Mesenchymal stem cell (in vitro differentiated cells and primary cell): ENCODE results near the gene TTC9C.

Experiments
- DNase-seq: peaks from one replicate; pipeline ENCODE4 v3.0.0-alpha.2; 2013
- H2AFZ ChIP-seq: one replicate; pipeline ENCODE4 v1.6.1; 2013; ENCODE audit warnings: low read depth, mild to moderate bottlenecking, control low read depth, inconsistent platforms, low read length, moderate library complexity
- H2AK5ac ChIP-seq: 2 replicates; pipeline ENCODE4 v1.6.1; 2013; ENCODE audit warnings: low read length, moderate library complexity, mild to moderate bottlenecking, inconsistent platforms; ENCODE audit not compliant: severe bottlenecking
- H2BK120ac ChIP-seq: one replicate; pipeline ENCODE4 v1.6.1; 2013; ENCODE audit warnings: low read depth, mild to moderate bottlenecking, inconsistent platforms, low read length, moderate library complexity
- H2BK12ac ChIP-seq, 2 experiments: one replicate each; pipeline ENCODE4 v1.6.1; 2013; ENCODE audit warnings: inconsistent platforms in 2 of 2, low read length in 2 of 2, mild to moderate bottlenecking in 2 of 2, moderate library complexity in 2 of 2, control low read depth in 1 of 2
- H2BK15ac ChIP-seq: one replicate; pipeline ENCODE4 v1.6.1; 2013; ENCODE audit warnings: mild to moderate bottlenecking, low read depth, inconsistent platforms; ENCODE audit not compliant: poor library complexity, severe bottlenecking
- H2BK5ac ChIP-seq: 2 replicates; pipeline ENCODE4 v1.6.1; 2013; ENCODE audit warnings: low read depth, mild to moderate bottlenecking, low read length, control low read depth, inconsistent platforms; ENCODE audit not compliant: poor library complexity, severe bottlenecking
- H3K14ac ChIP-seq, 2 experiments: one replicate each; pipeline ENCODE4 v1.6.1; 2013; ENCODE audit warnings: inconsistent platforms in 2 of 2, low read length in 2 of 2, control low read depth in 1 of 2, mild to moderate bottlenecking in 1 of 2, moderate library complexity in 1 of 2
- H3K18ac ChIP-seq, 2 experiments: one replicate each; pipeline ENCODE4 v1.6.1; 2013; ENCODE audit warnings: inconsistent platforms in 2 of 2, low read length in 2 of 2, control low read depth in 1 of 2, low read depth in 1 of 2, mild to moderate bottlenecking in 1 of 2
- H3K23ac ChIP-seq, 2 experiments: one replicate each; pipeline ENCODE4 v1.6.1; 2013; ENCODE audit warnings: inconsistent platforms in 2 of 2, low read length in 2 of 2, mild to moderate bottlenecking in 2 of 2, moderate library complexity in 2 of 2, control low read depth in 1 of 2
- H3K27ac ChIP-seq: 2 replicates; pipeline ENCODE4 v1.5.1; 2013; ENCODE audit warnings: mild to moderate bottlenecking, moderate library complexity, low read length, control low read depth, inconsistent platforms; ENCODE audit not compliant: poor library complexity, severe bottlenecking
- H3K27me3 ChIP-seq, 2 experiments: 2 replicates each; pipeline versions ENCODE4 v1.6.1 to v1.7.0; 2013; ENCODE audit warnings: low read length in 2 of 2, mild to moderate bottlenecking in 2 of 2, moderate library complexity in 2 of 2, control low read depth in 1 of 2, inconsistent platforms in 1 of 2; ENCODE audit not compliant: control insufficient read depth in 1 of 2, insufficient read depth in 1 of 2
- H3K36me3 ChIP-seq, 2 experiments: 2 replicates each; pipeline versions ENCODE4 v1.6.1 to v1.7.0; 2013; ENCODE audit warnings: low read length in 2 of 2, control low read depth in 1 of 2, inconsistent platforms in 1 of 2, low read depth in 1 of 2, mild to moderate bottlenecking in 1 of 2; ENCODE audit not compliant: insufficient read depth in 2 of 2, control insufficient read depth in 1 of 2
- H3K4ac ChIP-seq, 2 experiments: one replicate each; pipeline ENCODE4 v1.6.1; 2013; ENCODE audit warnings: inconsistent platforms in 2 of 2, low read length in 2 of 2, mild to moderate bottlenecking in 2 of 2, moderate library complexity in 2 of 2, control low read depth in 1 of 2, low read depth in 1 of 2
- H3K4me1 ChIP-seq: 2 replicates; pipeline ENCODE4 v1.6.1; 2013; ENCODE audit warnings: low read depth, low read length, control low read depth; ENCODE audit not compliant: control insufficient read depth, insufficient read depth
- H3K4me2 ChIP-seq: 2 replicates; pipeline ENCODE4 v1.6.1; 2013; ENCODE audit warnings: low read length, mild to moderate bottlenecking, inconsistent platforms; ENCODE audit not compliant: poor library complexity, severe bottlenecking
- H3K4me3 ChIP-seq, 2 experiments: 2 replicates each; pipeline versions ENCODE4 v1.5.1 to v1.7.0; 2013; ENCODE audit warnings: low read length in 2 of 2, mild to moderate bottlenecking in 2 of 2, control low read depth in 1 of 2, low read depth in 1 of 2; ENCODE audit not compliant: insufficient read depth in 1 of 2
- H3K79me1 ChIP-seq: replicated peaks from 2 replicates; pipeline ENCODE4 v1.6.1; 2013; ENCODE audit warnings: mild to moderate bottlenecking, control low read depth, low read length, inconsistent platforms; ENCODE audit not compliant: poor library complexity, severe bottlenecking
- H3K9ac ChIP-seq: 2 replicates; pipeline ENCODE4 v1.7.0; 2013; ENCODE audit warnings: mild to moderate bottlenecking, low read length, moderate library complexity
- H3K9me3 ChIP-seq: 2 replicates; pipeline ENCODE4 v1.7.0; 2013; ENCODE audit warnings: mild to moderate bottlenecking, low read length; ENCODE audit not compliant: control insufficient read depth
- H4K8ac ChIP-seq: one replicate; pipeline ENCODE4 v1.6.1; 2013; ENCODE audit warnings: inconsistent platforms, mild to moderate bottlenecking, low read length, moderate library complexity
- H4K91ac ChIP-seq: one replicate; pipeline ENCODE4 v1.6.1; 2013; ENCODE audit warnings: mild to moderate bottlenecking, low read length, inconsistent platforms
- WGBS: methylation state at CpG from one replicate; pipeline ENCODE4 v1.1.7; 2013; ENCODE audit warnings: mixed read lengths; 5-methylcytosine and 5-hydroxymethylcytosine counted together

Gene TTC9C

DNA sequence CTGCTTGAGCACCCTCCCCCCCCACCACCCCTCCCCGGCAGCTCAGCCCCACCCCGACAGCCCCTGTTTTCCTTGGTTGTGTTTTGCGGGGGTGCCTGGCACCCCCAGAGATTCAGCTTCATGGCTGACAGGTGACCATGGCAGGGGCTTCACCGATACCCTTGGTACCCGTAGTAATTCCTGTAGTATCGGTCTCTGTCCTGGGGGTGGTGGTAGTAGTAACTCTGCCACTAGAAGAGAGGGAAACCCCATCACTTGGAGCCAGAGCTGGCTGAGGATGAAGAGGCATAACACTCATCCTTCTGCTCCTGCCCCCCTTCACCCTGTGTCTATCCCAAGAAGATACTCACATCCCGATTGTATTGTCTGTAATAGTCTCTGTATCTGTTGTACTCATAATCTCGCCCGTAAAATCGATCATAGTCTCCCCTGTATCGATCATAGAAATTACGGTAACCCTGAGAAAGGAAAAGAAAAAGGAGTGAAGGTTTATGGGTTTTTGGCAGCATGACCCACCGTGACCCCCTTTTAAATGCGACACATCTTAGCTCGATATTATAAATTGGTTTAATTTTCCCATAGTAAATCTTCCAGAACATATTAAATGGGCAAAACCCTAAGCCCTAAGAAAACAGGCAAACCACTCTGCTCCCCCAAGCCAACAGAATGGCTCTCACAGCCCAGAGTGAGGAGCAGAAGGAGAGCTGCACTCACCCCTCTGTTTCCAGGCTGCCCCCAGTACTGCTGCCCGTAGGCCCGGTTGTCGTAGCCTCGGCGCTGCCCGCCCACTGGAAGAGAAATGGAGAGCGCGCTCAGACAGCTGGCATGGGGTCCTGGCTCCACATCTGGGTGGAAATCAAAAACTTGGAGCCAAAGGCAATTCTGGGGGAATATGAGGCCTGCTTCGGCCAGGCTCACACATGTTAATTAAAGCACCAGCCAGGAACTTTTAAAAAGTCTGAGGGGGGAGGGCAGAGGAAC is 12.8 kb upstream of the TTC9C start:
- H3K27ac ChIP-seq = no peak overlapping the region
- DNase-seq = no peak
- H3K9ac ChIP-seq = no peak overlapping the region

DNA sequence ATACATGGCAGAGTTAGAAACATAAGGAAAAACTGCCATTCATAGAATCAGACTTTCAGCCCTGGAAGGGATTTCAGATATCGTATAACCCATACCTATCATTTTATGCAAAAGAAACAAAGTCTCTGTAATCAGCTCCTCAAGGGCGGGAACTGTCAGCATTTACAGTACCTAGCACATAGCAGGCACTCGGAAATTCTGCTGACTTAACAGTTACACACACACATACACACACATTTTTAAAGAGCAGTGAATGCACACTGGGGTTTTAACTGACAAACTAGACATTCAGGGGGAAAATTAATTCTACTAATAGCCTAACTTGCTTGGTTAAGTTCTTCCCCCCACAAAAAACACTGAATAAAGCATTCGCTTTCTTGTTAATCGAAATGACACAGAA is 12.1 kb upstream of the TTC9C start:
- peaks cover 11% of the 10 kb centered on the region for H3K4me1 ChIP-seq
- H4K91ac ChIP-seq = no peak overlapping the region
- H3K4me2 ChIP-seq = no peak overlapping the region
- H2BK120ac ChIP-seq = no peak overlapping the region
- no peak for DNase-seq
- H2AFZ ChIP-seq = no peak overlapping the region
- peaks cover 13% of the 10 kb centered on the region for H3K79me1 ChIP-seq
- no peak overlapping the region for H2BK5ac ChIP-seq
- H4K8ac ChIP-seq = no peak overlapping the region
- H2AK5ac ChIP-seq = no peak overlapping the region
- H3K4ac ChIP-seq = no peak overlapping the region
- H3K27ac ChIP-seq = no peak overlapping the region
- no peak overlapping the region for H3K9ac ChIP-seq
- H3K18ac ChIP-seq = no peak overlapping the region
- no peak overlapping the region for H3K14ac ChIP-seq
- no peak overlapping the region for H2BK15ac ChIP-seq
- peaks cover 58 to 94% of the 10 kb centered on the region in 2 experiments for H3K36me3 ChIP-seq
- H2BK12ac ChIP-seq = no peak overlapping the region
- no peak overlapping the region for H3K23ac ChIP-seq
- WGBS = 93% methylated on average over 5 of the region's 5 CpGs
- no peaks in the 10 kb centered on the region for H3K27me3 ChIP-seq
- no peaks in the 10 kb centered on the region for H3K9me3 ChIP-seq
- no peak overlapping the region for H3K4me3 ChIP-seq

More for the DNA sequence above, 12.8 kb upstream of the TTC9C start:
- Histone ChIP-seq H2AFZ (no peak overlapping the region), H3K23ac (no peak overlapping the region), H3K14ac (no peak overlapping the region), H3K79me1 (peaks cover 13% of the 10 kb centered on the region), H2BK12ac (no peak overlapping the region), H2BK120ac (no peak overlapping the region), H2BK5ac (no peak overlapping the region), H3K4me3 (no peak overlapping the region), H3K36me3 (peaks cover 64 to 92% of the 10 kb centered on the region in 2 experiments), H3K4me2 (no peak overlapping the region), H4K8ac (no peak overlapping the region), H3K18ac (no peak overlapping the region), H3K27me3 (no peaks in the 10 kb centered on the region), H2BK15ac (no peak overlapping the region), H4K91ac (no peak overlapping the region), H3K9me3 (no peaks in the 10 kb centered on the region), H3K4ac (no peak overlapping the region), H2AK5ac (peak overlapping the region; percentile 28), H3K4me1 (peaks cover 11% of the 10 kb centered on the region)
- WGBS = 99% methylated on average over 21 of the region's 24 CpGs

DNA sequence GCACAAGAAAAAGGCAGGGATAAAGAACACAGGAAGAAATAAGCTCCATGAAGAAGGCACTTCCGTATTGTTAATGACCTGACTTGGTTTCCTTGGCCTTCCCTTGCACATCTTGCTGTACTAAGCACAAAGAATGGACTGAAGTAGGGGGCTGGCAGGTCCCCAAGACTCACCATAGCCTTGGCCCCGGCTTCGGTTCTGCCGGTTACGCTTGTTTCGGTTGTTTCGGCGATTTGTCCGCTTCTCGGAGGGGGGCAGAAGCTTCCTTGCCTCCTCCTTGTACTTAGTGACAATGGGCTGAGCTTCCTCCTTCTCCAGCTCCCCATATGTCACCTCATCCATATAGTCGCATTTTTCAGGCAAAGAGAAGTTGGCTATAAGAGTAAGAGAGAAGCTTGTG is 11.5 kb upstream of the TTC9C start:
- Histone ChIP-seq H3K4me3 (no peak overlapping the region), H3K23ac (no peak overlapping the region), H2BK15ac (no peak overlapping the region), H3K79me1 (peaks cover 13% of the 10 kb centered on the region), H2AK5ac (no peak overlapping the region), H3K4me1 (peaks cover 11% of the 10 kb centered on the region), H3K9ac (peak overlapping the region; percentile 10), H2AFZ (no peak overlapping the region), H2BK5ac (no peak overlapping the region), H3K27me3 (no peaks in the 10 kb centered on the region), H3K18ac (no peak overlapping the region), H3K14ac (no peak overlapping the region), H3K4me2 (no peak overlapping the region), H3K27ac (no peak overlapping the region), H4K8ac (no peak overlapping the region), H2BK120ac (no peak overlapping the region), H3K36me3 (peaks cover 58 to 95% of the 10 kb centered on the region in 2 experiments), H4K91ac (no peak overlapping the region), H3K4ac (no peak overlapping the region), H3K9me3 (no peaks in the 10 kb centered on the region), H2BK12ac (no peak overlapping the region)
- DNase-seq = no peak
- 98% methylated on average over 10 of the region's 11 CpGs for WGBS

DNA sequence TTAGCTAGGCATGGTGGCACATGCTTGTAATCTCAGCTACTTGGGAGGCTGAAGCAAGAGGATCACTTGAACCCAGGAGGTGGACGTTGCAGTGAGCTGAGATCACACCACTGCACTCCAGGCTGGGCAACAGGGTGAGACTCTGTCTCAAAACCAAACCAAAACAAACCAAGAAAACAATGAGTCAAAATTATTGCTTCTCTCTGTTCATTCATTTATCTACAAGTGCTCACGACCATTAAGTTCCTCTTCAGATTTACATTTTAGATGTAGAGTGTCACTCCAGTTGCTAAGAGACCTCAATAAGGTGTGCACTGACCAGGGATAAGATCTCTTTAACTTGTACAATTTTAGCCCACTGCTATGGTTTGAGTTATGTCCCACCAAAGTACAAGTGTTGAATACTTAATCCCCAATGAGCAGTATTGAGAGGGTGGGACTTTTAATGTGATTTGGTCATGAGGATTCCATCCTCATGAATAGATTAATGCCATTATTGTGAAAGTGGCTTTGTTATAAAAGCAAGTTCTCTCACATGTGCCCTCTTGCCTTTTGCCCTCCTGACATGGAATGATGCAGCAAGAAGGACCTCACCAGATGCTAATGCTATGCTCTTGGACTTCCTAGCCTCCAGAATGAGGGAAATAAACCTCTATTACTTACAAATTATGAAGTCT is 8.8 kb upstream of the TTC9C start:
- 94% methylated on average over 2 of the region's 2 CpGs for WGBS
- no peak overlapping the region for H2AFZ ChIP-seq

More for the DNA sequence above, 8.8 kb upstream of the TTC9C start:
- no peak overlapping the region for H3K4ac ChIP-seq
- H3K36me3 ChIP-seq = peaks cover 54 to 96% of the 10 kb centered on the region in 2 experiments
- no peak overlapping the region for H3K4me3 ChIP-seq
- no peak overlapping the region for H2BK5ac ChIP-seq
- no peak overlapping the region for H2AK5ac ChIP-seq
- no peak overlapping the region for H4K8ac ChIP-seq
- no peak overlapping the region for H3K27ac ChIP-seq
- peak overlapping the region; percentile 48 for H3K9ac ChIP-seq
- H3K14ac ChIP-seq = no peak overlapping the region
- no peaks in the 10 kb centered on the region for H3K9me3 ChIP-seq
- no peak for DNase-seq
- H3K4me2 ChIP-seq = no peak overlapping the region
- H2BK120ac ChIP-seq = no peak overlapping the region
- no peak overlapping the region for H4K91ac ChIP-seq
- H3K18ac ChIP-seq = no peak overlapping the region
- no peak overlapping the region for H2BK15ac ChIP-seq
- H3K27me3 ChIP-seq = no peaks in the 10 kb centered on the region
- H3K79me1 ChIP-seq = peaks cover 17% of the 10 kb centered on the region
- H3K23ac ChIP-seq = no peak overlapping the region
- H3K4me1 ChIP-seq = peaks cover 8% of the 10 kb centered on the region
- no peak overlapping the region for H2BK12ac ChIP-seq
